ENCODE measurements around the gene HNRNPA1.

The HNRNPA1 gene

DNA sequence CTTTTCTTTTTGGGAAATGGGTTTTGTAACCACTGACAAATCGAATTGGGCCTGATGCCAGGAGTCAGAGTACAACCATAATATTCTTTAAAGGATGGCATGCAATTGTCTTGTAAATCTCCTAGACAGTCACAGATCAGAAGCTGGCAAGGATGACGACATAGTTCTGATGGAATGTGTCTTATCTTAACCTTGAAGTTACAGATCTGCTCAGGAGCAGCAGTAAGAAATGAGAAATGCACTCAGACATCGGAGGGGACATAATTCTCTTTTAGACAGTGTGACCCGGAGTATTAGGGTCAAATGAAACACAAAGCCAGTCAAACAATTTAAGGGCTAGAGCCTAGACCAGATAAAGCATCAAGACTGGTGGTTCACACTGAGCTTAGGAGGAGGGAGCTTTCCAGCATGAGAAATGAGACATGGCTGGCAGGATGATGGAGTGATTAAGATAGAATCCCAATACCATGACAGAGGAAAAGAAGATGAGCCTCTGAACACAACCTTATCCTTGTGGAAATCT, 18.1 kb upstream of the HNRNPA1 start:
- peaks cover 15% of the 10 kb centered on the region for H3K79me2 ChIP-seq (ENCODE audit: insufficient read depth, low read length)
- no peak overlapping the region for H3K4me3 ChIP-seq (ENCODE audit: low read length, poor library complexity, severe bottlenecking)
- peaks cover 4% of the 10 kb centered on the region for H4K20me1 ChIP-seq (ENCODE audit: insufficient read depth, low read length, poor library complexity, severe bottlenecking)

DNA sequence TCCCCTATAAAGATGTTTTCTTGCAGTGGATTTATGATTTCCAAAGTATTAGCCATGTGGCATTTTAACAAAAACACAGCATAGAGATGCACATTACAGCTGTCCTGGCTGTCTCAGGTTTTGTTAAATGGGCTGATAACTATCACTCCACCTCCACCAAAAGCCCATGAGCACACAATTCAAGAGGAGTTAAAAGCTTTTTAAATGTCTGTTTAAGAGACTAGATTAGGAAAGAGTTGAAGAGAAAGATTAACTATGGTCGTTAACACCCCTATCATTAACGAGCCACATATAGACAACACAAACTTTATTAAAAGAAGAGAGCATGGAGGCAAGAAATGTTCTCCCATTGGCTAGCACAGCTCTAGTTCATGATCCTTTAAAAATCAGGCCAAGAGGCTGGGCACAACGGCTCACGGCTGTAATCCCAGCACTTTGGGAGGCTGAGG, 15.1 kb upstream of the HNRNPA1 start:
- Histone ChIP-seq H3K4me1 (ENCODE audit: insufficient read depth, low read length, poor library complexity, severe bottlenecking) (peaks cover under 1% of the 10 kb centered on the region), H3K36me3 (ENCODE audit: insufficient read depth, low read length) (no peaks in the 10 kb centered on the region), H3K9ac (ENCODE audit: low read depth, low read length, poor library complexity, severe bottlenecking) (no peak overlapping the region), H3K9me3 (ENCODE audit: insufficient read depth, low read depth, low read length) (no peaks in the 10 kb centered on the region), H3F3A (ENCODE audit: low read depth) (no peaks in the 10 kb centered on the region), H3K27me3 (ENCODE audit: insufficient read depth, low read length, poor library complexity, severe bottlenecking) (no peaks in the 10 kb centered on the region), H4K20me1 (ENCODE audit: insufficient read depth, low read length, poor library complexity, severe bottlenecking) (no peaks in the 10 kb centered on the region), H2AFZ (ENCODE audit: low read length) (no peak overlapping the region), H3K9me2 (replicated peaks; ENCODE audit: low read depth, low read length) (no peaks in the 10 kb centered on the region), H3K79me2 (ENCODE audit: insufficient read depth, low read length) (peaks cover 5% of the 10 kb centered on the region; the same call in 1 of the 2 replicates), H3K4me2 (ENCODE audit: low read depth, low read length, poor library complexity, severe bottlenecking) (no peak overlapping the region), H3K4me3 (ENCODE audit: low read length, poor library complexity, severe bottlenecking) (no peak overlapping the region)
- no peak for TF ChIP-seq EZH2phosphoT487 (IDR thresholded peaks at IDR 0.05; ENCODE audit: borderline replicate concordance)
- TF ChIP-seq, protein P1, sequence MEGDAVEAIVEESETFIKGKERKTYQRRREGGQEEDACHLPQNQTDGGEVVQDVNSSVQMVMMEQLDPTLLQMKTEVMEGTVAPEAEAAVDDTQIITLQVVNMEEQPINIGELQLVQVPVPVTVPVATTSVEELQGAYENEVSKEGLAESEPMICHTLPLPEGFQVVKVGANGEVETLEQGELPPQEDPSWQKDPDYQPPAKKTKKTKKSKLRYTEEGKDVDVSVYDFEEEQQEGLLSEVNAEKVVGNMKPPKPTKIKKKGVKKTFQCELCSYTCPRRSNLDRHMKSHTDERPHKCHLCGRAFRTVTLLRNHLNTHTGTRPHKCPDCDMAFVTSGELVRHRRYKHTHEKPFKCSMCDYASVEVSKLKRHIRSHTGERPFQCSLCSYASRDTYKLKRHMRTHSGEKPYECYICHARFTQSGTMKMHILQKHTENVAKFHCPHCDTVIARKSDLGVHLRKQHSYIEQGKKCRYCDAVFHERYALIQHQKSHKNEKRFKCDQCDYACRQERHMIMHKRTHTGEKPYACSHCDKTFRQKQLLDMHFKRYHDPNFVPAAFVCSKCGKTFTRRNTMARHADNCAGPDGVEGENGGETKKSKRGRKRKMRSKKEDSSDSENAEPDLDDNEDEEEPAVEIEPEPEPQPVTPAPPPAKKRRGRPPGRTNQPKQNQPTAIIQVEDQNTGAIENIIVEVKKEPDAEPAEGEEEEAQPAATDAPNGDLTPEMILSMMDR (conservative IDR thresholded peaks at IDR 0.05; ENCODE audit: low read length), result no peak

More for the DNA sequence above, 18.1 kb upstream of the HNRNPA1 start:
- H3K36me3 ChIP-seq (ENCODE audit: insufficient read depth, low read length), result peaks cover 1% of the 10 kb centered on the region; the same call in 1 of the 2 replicates
- no peak overlapping the region for H2AFZ ChIP-seq (ENCODE audit: low read length)
- H3K9ac ChIP-seq (ENCODE audit: low read depth, low read length, poor library complexity, severe bottlenecking), result no peak overlapping the region
- no peaks in the 10 kb centered on the region for H3K9me2 ChIP-seq (replicated peaks; ENCODE audit: low read depth, low read length)
- TF ChIP-seq, protein P1 (conservative IDR thresholded peaks at IDR 0.05; ENCODE audit: low read length), result no peak
- no peak for TF ChIP-seq EZH2phosphoT487 (IDR thresholded peaks at IDR 0.05; ENCODE audit: borderline replicate concordance)
- peaks cover 21% of the 10 kb centered on the region for H3K4me1 ChIP-seq (ENCODE audit: insufficient read depth, low read length, poor library complexity, severe bottlenecking)
- H3K4me2 ChIP-seq (ENCODE audit: low read depth, low read length, poor library complexity, severe bottlenecking), result no peak overlapping the region
- H3K9me3 ChIP-seq (ENCODE audit: insufficient read depth, low read depth, low read length), result no peaks in the 10 kb centered on the region
- no peaks in the 10 kb centered on the region for H3F3A ChIP-seq (ENCODE audit: low read depth)
- no peaks in the 10 kb centered on the region for H3K27me3 ChIP-seq (ENCODE audit: insufficient read depth, low read length, poor library complexity, severe bottlenecking)

DNA sequence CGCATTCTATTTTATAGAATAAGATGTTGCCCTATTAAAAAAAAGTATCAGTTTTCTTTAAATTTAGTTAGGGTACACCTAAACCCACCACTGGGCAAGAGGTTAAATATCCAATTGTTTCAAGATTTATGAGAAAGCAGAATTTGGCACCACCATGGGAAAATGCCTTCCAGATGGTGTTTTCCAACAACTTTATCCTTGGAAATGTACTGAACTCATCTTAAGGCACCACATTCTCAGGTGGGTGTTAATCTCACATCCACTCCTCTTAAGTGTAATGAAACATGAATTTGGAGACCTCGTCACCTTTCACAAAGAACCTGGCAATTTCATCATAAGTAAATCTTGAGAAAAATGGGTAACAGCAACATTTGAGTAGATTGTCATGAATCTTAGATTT, 13.7 kb upstream of the HNRNPA1 start:
- Histone ChIP-seq H3K4me3 (ENCODE audit: low read length, poor library complexity, severe bottlenecking) (no peak overlapping the region), H4K20me1 (ENCODE audit: insufficient read depth, low read length, poor library complexity, severe bottlenecking) (no peaks in the 10 kb centered on the region), H2AFZ (ENCODE audit: low read length) (no peak overlapping the region), H3K4me2 (ENCODE audit: low read depth, low read length, poor library complexity, severe bottlenecking) (no peak overlapping the region), H3K9ac (ENCODE audit: low read depth, low read length, poor library complexity, severe bottlenecking) (no peak overlapping the region), H3K36me3 (ENCODE audit: insufficient read depth, low read length) (no peaks in the 10 kb centered on the region; the same call in 1 of the 2 replicates), H3K79me2 (ENCODE audit: insufficient read depth, low read length) (peaks cover 11% of the 10 kb centered on the region; the same call in 1 of the 2 replicates), H3K4me1 (ENCODE audit: insufficient read depth, low read length, poor library complexity, severe bottlenecking) (no peaks in the 10 kb centered on the region), H3K27me3 (ENCODE audit: insufficient read depth, low read length, poor library complexity, severe bottlenecking) (no peaks in the 10 kb centered on the region), H3K9me3 (ENCODE audit: insufficient read depth, low read depth, low read length) (no peaks in the 10 kb centered on the region), H3F3A (ENCODE audit: low read depth) (no peaks in the 10 kb centered on the region), H3K9me2 (replicated peaks; ENCODE audit: low read depth, low read length) (no peaks in the 10 kb centered on the region)
- TF ChIP-seq EZH2phosphoT487 (IDR thresholded peaks at IDR 0.05; ENCODE audit: borderline replicate concordance), result no peak
- TF ChIP-seq, protein P1 (conservative IDR thresholded peaks at IDR 0.05; ENCODE audit: low read length), result no peak
